ENCODE data around the gene MYO1D. TPM values are rescaled to one million over a fixed set of nuclear protein-coding genes. Genes with fewer than 3 reads are reported as not detected.
A peak's percentile ranks its signal among the peaks of the same experiment; 100 is the strongest.
"Not testable (repeated sequence)": the region's sequence is repeated elsewhere in the genome, so short reads cannot be mapped to it uniquely, and the experiment has no call there.

MYO1D gene
- total RNA-seq (43.7 and 56.4 TPM in 2 replicates), polyA plus RNA-seq (30.3 and 34.3 TPM in 2 replicates)

DNA sequence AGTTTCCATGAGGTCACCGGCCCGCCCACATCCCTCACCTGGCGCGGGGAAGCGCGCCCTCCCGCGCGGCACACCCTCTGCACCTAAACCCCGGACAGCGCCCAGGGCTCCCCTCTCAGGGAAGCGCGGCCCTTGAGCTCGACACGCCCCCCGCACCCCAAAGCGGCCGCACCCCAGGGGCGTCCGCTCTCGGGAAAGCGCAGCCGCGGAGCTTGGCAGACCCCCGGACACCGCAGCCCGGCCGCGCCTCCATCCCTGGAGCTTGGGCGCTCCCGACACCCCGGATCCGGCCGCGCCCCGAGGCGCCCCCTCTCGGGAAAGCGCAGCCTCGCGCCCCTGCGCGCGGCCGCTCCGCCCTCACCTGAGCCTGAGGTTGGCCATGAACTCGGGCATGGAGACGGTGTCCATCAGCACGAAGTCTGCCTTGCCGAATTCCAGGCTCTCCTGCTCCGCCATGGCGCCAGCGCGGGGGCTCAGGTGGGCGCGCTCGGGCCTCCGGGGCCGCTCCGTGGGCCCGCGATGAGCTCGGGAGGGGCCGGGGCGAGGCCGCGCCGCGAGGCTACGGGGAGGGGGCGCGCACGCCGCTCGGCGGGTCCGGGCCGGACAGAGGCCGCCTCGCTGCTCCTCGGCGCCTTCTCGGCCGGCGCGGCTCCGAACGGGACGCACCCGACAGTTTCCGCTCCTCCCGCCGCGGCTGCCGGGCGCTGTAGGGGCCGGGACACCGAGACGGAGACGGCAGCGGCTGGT is at the start of gene MYO1D:
Gene MYO1D, minus strand, starts transcription at position 708 of the 747 bp plus-strand sequence. Its CDS starts 252 bp downstream, at position 456.
- DNase-seq (ENCODE audit: low read depth in 1 of 2, low spot score in 1 of 2) = peak in 1 of 2 donors; percentile 63
- H3K27ac ChIP-seq = peak within 1 kb of the TSS; percentile 79

DNA sequence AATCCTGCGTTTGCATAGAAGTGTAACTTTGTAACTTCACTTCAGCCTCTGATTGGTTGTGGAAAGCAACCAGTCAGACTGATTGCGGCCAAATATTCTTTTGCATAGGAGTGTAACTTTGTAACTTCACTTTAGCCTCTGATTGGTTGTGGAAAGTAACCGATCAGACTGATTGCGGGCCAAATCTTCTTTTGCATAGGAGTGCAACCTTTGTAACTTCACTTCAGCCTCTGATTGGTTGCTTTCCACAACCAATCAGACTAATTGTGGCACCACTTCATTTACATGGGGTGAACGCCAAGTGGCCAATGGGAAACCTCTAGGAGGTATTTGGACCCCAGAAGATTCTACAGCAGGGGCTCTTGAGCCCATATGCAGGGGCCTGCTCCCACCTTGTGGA is 49.3 kb upstream of the MYO1D start:
- no peak overlapping the region for H3K4me3 ChIP-seq
- no peak overlapping the region for H3K27ac ChIP-seq
- H3K36me3 ChIP-seq = no peaks in the 10 kb centered on the region
- DNase-seq (ENCODE audit: low read depth in 1 of 2, low spot score in 1 of 2) = no peak
- no peaks in the 10 kb centered on the region for H3K27me3 ChIP-seq
- peaks cover 10% of the 10 kb centered on the region for H3K4me1 ChIP-seq (ENCODE audit: low read depth)
- no peaks in the 10 kb centered on the region for H3K9me3 ChIP-seq (ENCODE audit: low read depth)
- TF ChIP-seq, protein P1, sequence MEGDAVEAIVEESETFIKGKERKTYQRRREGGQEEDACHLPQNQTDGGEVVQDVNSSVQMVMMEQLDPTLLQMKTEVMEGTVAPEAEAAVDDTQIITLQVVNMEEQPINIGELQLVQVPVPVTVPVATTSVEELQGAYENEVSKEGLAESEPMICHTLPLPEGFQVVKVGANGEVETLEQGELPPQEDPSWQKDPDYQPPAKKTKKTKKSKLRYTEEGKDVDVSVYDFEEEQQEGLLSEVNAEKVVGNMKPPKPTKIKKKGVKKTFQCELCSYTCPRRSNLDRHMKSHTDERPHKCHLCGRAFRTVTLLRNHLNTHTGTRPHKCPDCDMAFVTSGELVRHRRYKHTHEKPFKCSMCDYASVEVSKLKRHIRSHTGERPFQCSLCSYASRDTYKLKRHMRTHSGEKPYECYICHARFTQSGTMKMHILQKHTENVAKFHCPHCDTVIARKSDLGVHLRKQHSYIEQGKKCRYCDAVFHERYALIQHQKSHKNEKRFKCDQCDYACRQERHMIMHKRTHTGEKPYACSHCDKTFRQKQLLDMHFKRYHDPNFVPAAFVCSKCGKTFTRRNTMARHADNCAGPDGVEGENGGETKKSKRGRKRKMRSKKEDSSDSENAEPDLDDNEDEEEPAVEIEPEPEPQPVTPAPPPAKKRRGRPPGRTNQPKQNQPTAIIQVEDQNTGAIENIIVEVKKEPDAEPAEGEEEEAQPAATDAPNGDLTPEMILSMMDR (IDR thresholded peaks at IDR 0.05; ENCODE audit: low read depth, low read length) = no peak

More for the DNA sequence above, at the start of gene MYO1D:
- Histone ChIP-seq H3K27me3 (no peaks in the 10 kb centered on the region), H3K36me3 (no peaks in the 10 kb centered on the region), H3K9me3 (ENCODE audit: low read depth) (no peaks in the 10 kb centered on the region), H3K4me1 (ENCODE audit: low read depth) (peaks cover 6% of the 10 kb centered on the region), H3K4me3 (peak within 1 kb of the TSS; percentile 91)
- TF ChIP-seq, protein P1 (IDR thresholded peaks at IDR 0.05; ENCODE audit: low read depth, low read length) = peak; percentile 49

DNA sequence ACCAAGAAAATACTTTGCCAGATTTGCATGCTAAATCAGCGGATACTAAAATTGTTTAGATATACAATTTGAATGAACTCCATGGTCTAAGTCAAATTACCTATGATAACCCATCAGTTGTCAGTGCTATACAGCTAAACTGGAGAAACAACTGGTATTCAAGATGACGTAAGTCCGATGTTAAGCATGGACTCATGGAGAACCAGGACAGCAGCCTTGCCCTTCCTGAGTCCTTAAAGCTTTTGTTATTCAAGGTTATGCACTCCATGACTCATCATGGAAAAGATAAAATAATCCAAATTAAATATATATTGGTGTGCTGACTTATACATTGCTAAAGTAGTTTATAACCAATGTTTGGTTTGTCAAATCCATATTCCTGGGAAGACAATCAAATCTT is 47.0 kb upstream of the MYO1D start:
- peak in 1 of 2 donors; percentile 14 for DNase-seq (ENCODE audit: low read depth in 1 of 2, low spot score in 1 of 2)
- not testable (repeated sequence) for H3K4me3 ChIP-seq

DNA sequence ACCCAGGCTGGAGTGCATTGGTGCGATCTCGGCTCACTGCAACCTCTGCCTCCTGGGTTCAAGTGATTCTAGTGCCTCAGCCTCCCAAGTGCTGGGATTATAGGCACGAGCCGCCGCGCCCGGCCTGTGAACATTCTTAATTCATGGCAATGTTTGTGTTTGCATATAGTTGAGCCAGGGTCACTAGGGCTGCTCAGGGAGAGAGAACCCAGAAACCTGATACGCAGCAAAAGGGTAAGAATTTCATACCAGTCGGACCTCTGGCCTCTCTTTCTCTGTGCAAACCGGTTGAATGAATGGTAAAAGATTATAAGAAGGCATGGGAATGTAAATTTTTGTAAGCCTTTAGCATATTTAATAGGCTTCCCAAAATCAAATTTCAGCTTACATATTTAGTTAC is 44.1 kb upstream of the MYO1D start:
- TF ChIP-seq, protein P1 (IDR thresholded peaks at IDR 0.05; ENCODE audit: low read depth, low read length) = no peak
- Histone ChIP-seq H3K9me3 (ENCODE audit: low read depth) (no peaks in the 10 kb centered on the region), H3K4me3 (no peak overlapping the region), H3K27me3 (no peaks in the 10 kb centered on the region), H3K4me1 (ENCODE audit: low read depth) (no peaks in the 10 kb centered on the region), H3K27ac (no peak overlapping the region), H3K36me3 (no peaks in the 10 kb centered on the region)
- DNase-seq (ENCODE audit: low read depth in 1 of 2, low spot score in 1 of 2) = no peak

More for the DNA sequence above, 47.0 kb upstream of the MYO1D start:
- H3K9me3 ChIP-seq (ENCODE audit: low read depth); H3K27me3 ChIP-seq; H3K27ac ChIP-seq; H3K4me1 ChIP-seq (ENCODE audit: low read depth); H3K36me3 ChIP-seq: not testable (repeated sequence)

DNA sequence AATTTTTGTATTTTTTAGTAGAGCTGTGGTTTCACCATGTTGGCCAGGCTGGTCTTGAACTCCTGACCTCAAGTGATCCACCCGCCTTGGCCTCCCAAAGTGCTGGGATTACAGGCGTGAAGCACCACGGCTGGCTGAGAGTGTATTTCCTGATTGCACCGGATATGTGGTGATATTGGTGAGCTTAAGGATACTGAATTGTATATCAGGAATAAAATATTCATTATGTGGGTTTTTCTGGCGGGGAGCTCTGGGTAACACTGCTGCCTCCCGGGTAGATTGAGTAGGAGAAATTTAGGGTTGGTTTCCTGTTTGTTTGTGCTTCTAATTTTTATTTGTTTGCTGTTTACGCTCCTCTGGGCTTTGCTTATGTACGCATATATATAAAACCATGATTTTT is 43.4 kb upstream of the MYO1D start:
- H3K9me3 ChIP-seq (ENCODE audit: low read depth) = no peaks in the 10 kb centered on the region
- no peaks in the 10 kb centered on the region for H3K36me3 ChIP-seq
- no peak overlapping the region for H3K4me3 ChIP-seq
- H3K4me1 ChIP-seq (ENCODE audit: low read depth) = no peaks in the 10 kb centered on the region
- TF ChIP-seq, protein P1 (IDR thresholded peaks at IDR 0.05; ENCODE audit: low read depth, low read length) = no peak
- H3K27me3 ChIP-seq = no peaks in the 10 kb centered on the region
- no peak for DNase-seq (ENCODE audit: low read depth in 1 of 2, low spot score in 1 of 2)
- no peak overlapping the region for H3K27ac ChIP-seq

DNA sequence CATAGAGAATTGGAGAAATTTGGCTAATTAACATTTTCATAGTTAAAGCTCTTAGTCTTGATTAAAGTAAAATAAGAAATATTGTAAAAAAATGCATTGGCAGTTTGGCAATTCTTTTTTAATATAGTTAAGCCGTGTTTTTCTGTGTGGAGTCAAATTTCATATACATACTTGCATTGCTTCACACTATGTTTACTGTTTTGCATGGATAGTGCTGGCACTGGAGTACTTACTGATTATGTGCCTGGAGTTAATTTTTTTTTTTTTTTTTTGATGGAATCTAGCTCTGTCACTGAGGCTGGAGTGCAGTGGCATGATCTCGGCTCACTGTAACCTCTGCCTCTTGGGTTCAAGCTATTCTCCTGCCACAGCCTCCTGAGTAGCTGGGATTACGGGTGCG is 43.0 kb upstream of the MYO1D start:
- not testable (repeated sequence) for H3K4me3 ChIP-seq; H3K4me1 ChIP-seq (ENCODE audit: low read depth); DNase-seq (ENCODE audit: low read depth in 1 of 2, low spot score in 1 of 2); H3K36me3 ChIP-seq; H3K27ac ChIP-seq; H3K27me3 ChIP-seq; H3K9me3 ChIP-seq (ENCODE audit: low read depth)
